HG03575 (cell line): Measurements from ENCODE around the gene CRHR1.

Experiments
- ATAC-seq: cut with Tn5 transposase; IDR thresholded peaks from one replicate; pipeline ENCODE4 v1.9.1; 2021; ENCODE audit not compliant: unreplicated experiment, insufficient number of reproducible peaks, low FRiP score; ENCODE audit errors: extremely low read depth

CRHR1 gene

DNA sequence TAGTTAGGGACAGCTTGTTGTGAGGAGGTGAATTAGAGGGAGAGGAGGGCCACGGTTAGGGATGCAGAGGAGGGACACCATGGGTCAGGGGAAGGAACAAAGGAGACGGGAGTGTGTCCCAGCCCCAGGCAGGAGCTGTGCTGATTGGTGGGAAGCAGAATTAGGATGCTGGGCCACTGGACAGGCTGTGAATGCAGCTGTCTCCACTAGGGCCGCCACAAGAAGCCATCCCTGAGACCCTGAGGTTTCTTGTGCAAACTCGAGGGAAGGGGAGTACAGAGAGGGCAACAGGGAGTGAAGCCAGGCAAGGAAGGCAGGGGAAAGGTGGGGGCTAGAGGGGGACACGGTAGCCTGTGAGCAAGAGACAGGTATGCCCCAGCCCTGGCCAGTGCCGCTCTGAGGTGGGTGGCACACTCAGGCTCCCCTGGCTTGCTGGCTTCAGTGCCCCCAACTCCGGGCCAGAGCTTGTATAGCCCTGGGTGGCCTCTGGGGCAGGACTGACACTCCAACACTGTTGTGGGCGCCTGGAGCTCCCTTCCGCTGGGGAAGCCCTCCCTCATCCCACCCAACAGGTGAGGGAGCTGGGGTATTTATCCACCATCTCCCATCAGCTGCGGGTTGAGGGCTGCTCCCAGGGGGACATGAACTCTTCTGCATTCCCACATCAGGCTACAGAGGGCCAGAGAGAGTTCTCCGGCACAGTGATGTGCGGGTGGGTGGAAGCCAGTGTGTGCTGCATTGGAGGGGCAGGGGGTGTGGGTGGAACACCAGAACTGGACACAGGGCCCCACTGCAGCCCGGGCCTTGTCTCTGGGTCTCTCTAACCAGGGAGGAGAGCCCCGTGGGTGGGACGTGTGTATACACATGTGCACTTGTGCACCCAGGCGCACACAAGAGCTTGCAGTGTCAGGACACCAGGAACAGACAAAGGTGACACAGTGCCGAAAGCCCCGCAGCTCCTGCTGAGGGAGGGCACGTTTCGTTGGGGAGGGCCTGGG, 52.2 kb downstream of the CRHR1 start:
- no peak for ATAC-seq

GRCh38 chr17:45837187-45837586, 53.1 kb downstream of the CRHR1 start:
- ATAC-seq = no peak

GRCh38 chr17:45837603-45838002, 53.5 kb downstream of the CRHR1 start:
- ATAC-seq = no peak

- ATAC-seq = no peak
Observed at GRCh38 chr17:45838751-45839295, 54.7 kb downstream of the CRHR1 start.

- ATAC-seq = no peak
Observed at GRCh38 chr17:45839442-45839841, 55.3 kb downstream of the CRHR1 start.

DNA sequence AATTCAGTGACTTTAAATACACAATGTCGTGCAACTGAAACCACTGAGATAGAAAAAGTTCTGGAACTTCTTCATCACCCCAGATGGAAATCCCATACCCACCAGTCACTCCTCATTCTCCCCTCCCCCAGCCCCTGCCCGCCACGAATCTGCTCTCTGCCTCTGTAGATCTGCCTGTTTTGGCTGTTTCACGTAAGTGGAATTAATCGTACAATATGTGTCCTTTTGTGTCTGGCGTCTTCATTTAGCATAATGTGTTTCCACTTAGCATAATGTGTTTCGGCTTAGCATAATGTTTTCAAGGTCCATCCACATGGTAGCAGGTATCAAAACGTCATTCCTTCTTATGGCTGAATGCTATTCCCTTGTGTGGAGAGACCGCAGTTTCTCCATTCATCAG, 57.1 kb downstream of the CRHR1 start:
- no peak for ATAC-seq

- no peak for ATAC-seq
Observed at GRCh38 chr17:45841883-45842525, 57.9 kb downstream of the CRHR1 start.

DNA sequence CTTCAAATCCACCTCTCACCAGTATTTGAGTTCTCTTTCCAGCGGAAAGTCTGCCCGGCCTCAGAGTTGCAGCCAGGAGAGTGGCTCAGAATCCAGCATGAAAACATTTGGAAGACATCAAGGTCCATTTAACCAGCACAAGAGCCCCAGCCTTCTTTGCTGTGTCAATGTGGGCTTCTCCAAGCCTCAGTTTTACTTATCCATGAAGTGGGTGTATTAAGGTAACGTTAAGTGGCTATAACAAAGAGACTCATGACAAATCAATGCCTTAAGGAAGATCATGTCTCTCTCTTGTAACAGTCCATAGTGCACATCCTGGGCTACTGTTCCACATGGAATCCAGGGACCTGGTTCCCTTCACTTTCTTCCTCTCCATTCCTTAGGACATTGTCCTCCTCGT, 59.6 kb downstream of the CRHR1 start:
- no peak for ATAC-seq

- ATAC-seq = no peak
Observed at GRCh38 chr17:45844695-45845375, 60.7 kb downstream of the CRHR1 start, which contains the start of gene SPPL2C. Gene SPPL2C (plus strand): TSS chr17:45844881. CDS start chr17:45844907, 26 bp downstream.

- no peak for ATAC-seq
Observed at GRCh38 chr17:45845376-45846185, 61.5 kb downstream of the CRHR1 start.

- ATAC-seq = no peak
Observed at GRCh38 chr17:45846223-45846622, 62.1 kb downstream of the CRHR1 start.

- no peak for ATAC-seq
Observed at GRCh38 chr17:45846646-45847045, 62.5 kb downstream of the CRHR1 start.

GRCh38 chr17:45847101-45847500, 63.0 kb downstream of the CRHR1 start:
- no peak for ATAC-seq

- no peak for ATAC-seq
Observed at GRCh38 chr17:45847747-45848146, 63.6 kb downstream of the CRHR1 start.

DNA sequence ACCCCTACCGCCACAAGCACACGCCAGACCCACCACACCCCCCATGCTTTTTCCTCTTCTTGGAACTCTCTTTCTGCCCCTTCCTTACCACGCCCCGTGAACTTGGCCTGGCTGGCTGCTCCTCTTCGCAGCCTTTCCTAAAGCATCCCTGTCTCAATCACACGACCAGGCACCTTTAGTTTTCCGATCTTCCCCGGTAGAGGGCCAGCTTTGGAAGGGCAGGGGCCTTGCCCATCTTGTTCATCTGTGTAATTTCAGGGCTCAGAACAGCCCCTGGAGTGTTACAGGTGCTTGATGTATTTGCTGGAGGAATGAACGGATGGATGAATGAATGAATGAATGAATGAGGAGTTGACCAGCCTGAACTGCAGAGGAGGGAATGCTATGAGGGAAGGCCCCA, 64.3 kb downstream of the CRHR1 start:
- no peak for ATAC-seq

DNA sequence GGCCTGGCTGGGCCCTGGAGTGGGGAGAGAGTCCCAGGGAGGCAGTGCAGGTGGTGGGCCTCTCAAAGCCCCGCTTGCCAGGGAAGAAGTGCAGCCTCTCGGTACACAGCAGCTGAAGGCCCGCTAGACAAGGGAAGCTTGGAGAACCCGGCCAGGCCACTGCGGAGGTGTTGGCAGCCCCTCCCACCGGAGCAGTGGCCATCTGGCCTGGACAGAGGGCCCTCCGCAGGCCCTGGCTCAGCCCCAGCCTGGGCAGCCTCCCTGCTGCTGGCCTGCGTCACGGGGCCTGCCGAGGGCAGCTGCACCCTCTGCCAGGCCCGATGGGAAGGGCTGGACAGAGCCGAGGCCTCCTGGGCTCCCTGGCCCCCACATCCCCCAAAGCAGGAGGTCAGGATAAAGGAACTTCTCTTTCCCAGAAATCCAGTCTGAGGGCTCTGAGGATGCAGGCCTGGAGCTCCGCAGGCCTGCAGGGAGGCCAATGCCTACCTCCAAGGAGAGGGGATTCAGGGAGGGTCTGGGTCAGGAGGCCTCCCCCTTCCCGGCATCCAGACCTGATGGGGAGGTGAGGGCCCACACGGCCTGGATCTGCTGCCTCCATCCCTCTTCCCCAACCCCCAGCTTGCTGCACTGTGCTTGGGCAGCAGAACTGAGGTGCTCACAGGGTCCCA, 64.9 kb downstream of the CRHR1 start:
- ATAC-seq = no peak

DNA sequence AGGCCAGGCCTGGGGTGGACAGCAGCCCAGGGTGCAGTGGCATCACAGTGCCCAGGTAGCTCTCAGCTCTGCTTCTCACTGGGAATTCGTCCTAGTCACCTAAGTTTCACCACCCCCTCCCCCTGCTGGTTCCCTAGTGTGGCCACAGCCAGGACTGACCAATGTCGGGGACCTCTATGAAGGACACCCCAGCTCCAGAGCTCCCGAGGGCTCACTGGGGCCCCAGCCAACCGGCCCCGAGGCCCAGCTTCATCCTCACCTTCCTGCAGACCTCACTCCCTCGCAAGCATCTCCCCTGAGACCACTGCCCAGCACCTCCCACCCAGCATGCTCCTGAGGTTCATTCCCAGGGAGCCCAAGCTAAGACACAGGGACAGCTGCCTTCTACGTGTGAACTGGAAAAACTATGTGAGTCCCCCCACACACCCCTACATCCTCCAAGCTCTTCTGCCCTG, 65.4 kb downstream of the CRHR1 start:
- ATAC-seq = no peak

- no peak for ATAC-seq
Observed at GRCh38 chr17:45850011-45850410, 65.9 kb downstream of the CRHR1 start.
